ENCODE measurements around the gene C1QL1. TPM values are rescaled to one million over a fixed set of nuclear protein-coding genes. Genes with fewer than 3 reads are reported as not detected.
"Not testable (repeated sequence)": the region's sequence is repeated elsewhere in the genome, so short reads cannot be mapped to it uniquely, and the experiment has no call there.

The C1QL1 gene
- polyA plus RNA-seq, 1 donor = 14.3 TPM

DNA sequence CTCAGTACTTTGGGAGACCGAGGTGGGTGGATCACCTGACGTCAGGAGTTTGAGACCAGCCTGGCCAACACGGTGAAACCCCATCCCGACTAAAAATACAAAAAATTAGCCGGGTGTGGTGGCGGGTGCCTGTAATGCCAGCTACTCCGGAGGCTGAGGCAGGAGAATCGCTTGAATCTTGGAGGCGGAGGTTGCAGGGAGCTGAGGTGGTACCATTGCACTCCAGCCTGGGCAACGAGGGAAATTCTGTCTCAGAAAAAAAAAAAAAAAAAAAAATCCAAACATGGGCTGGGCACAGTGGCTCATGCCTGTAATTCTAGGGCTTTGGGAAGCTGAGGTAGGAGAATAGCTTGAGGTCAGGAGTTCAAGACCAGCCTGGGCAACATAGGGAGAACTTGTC lies 22.5 kb downstream of the C1QL1 start:
- WGBS (ENCODE audit: insufficient coverage, low lambda C conversion rate) = no CpG with 5 or more reads among the region's 10 CpGs
- not testable (repeated sequence) for DNase-seq; H3K4me3 ChIP-seq (ENCODE audit: low read length); H3K27ac ChIP-seq (ENCODE audit: low read length); H3K36me3 ChIP-seq (ENCODE audit: control insufficient read depth, insufficient read depth, low read length); H3K9me3 ChIP-seq (ENCODE audit: control insufficient read depth, low read depth, low read length); H3K27me3 ChIP-seq (ENCODE audit: control insufficient read depth, insufficient read depth, low read length); H3K4me1 ChIP-seq (ENCODE audit: control insufficient read depth, insufficient read depth, low read length)

DNA sequence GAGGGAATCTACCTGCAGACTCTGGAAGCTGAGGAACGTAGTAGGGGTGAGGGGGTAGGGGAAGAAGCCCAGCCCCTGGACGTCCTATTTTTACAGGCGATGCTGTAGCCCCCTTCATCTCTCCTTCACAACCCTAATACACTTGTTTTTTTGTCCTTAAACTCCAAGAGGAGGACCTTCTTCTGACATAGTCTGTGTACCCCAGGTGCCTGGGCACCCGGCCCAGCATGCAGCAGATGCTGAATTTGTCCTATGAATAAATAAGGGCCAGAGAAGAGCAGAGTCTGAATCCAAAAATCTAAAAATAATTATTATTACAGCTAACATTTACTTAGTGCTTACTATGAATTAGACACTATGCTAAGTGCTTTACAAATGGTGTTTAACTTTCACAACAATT lies 25.6 kb downstream of the C1QL1 start:
- DNase-seq = no peak
- Histone ChIP-seq H3K27ac (ENCODE audit: low read length) (no peak overlapping the region), H3K36me3 (ENCODE audit: control insufficient read depth, insufficient read depth, low read length) (no peaks in the 10 kb centered on the region), H3K4me1 (ENCODE audit: control insufficient read depth, insufficient read depth, low read length) (peaks cover 5% of the 10 kb centered on the region), H3K9me3 (ENCODE audit: control insufficient read depth, low read depth, low read length) (peaks cover 7% of the 10 kb centered on the region), H3K4me3 (ENCODE audit: low read length) (no peak overlapping the region), H3K27me3 (ENCODE audit: control insufficient read depth, insufficient read depth, low read length) (no peaks in the 10 kb centered on the region)
- no CpG with 5 or more reads among the region's 4 CpGs for WGBS (ENCODE audit: insufficient coverage, low lambda C conversion rate)

GRCh38 chr17:44941712-44942331 lies 26.3 kb downstream of the C1QL1 start:
- no CpG with 5 or more reads among the region's 9 CpGs for WGBS (ENCODE audit: insufficient coverage, low lambda C conversion rate)

DNA sequence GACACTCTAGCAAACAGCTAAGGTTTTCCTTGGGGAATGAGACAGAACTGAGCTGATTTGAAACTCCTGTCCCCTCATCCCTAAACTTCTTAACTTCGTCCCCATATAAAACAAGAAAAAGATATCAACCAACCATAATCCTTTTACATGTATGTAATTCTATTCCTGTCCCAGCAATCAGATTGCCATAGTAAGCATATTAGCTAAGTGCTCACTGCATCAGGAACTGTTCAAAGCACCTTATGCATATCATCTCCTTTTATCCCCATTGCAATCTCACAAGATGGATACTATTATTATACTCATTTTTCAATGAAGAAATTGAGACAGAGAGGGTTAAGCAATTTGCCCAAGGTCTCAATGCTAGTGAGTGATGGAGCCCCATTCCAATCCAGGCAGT lies 27.3 kb downstream of the C1QL1 start:
- Histone ChIP-seq H3K9me3 (ENCODE audit: control insufficient read depth, low read depth, low read length) (peaks cover 7% of the 10 kb centered on the region), H3K4me1 (ENCODE audit: control insufficient read depth, insufficient read depth, low read length) (no peaks in the 10 kb centered on the region), H3K36me3 (ENCODE audit: control insufficient read depth, insufficient read depth, low read length) (no peaks in the 10 kb centered on the region), H3K4me3 (ENCODE audit: low read length) (no peak overlapping the region), H3K27me3 (ENCODE audit: control insufficient read depth, insufficient read depth, low read length) (no peaks in the 10 kb centered on the region), H3K27ac (ENCODE audit: low read length) (no peak overlapping the region)
- no peak for DNase-seq
- WGBS (ENCODE audit: insufficient coverage, low lambda C conversion rate) = no CpG with 5 or more reads among the region's 1 CpG

More at GRCh38 chr17:44941712-44942331, 26.3 kb downstream of the C1QL1 start:
- no peaks in the 10 kb centered on the region for H3K4me1 ChIP-seq (ENCODE audit: control insufficient read depth, insufficient read depth, low read length)
- H3K27ac ChIP-seq (ENCODE audit: low read length) = no peak overlapping the region
- H3K27me3 ChIP-seq (ENCODE audit: control insufficient read depth, insufficient read depth, low read length) = no peaks in the 10 kb centered on the region
- H3K36me3 ChIP-seq (ENCODE audit: control insufficient read depth, insufficient read depth, low read length) = no peaks in the 10 kb centered on the region
- H3K4me3 ChIP-seq (ENCODE audit: low read length) = no peak overlapping the region
- H3K9me3 ChIP-seq (ENCODE audit: control insufficient read depth, low read depth, low read length) = peaks cover 7% of the 10 kb centered on the region
- no peak for DNase-seq

DNA sequence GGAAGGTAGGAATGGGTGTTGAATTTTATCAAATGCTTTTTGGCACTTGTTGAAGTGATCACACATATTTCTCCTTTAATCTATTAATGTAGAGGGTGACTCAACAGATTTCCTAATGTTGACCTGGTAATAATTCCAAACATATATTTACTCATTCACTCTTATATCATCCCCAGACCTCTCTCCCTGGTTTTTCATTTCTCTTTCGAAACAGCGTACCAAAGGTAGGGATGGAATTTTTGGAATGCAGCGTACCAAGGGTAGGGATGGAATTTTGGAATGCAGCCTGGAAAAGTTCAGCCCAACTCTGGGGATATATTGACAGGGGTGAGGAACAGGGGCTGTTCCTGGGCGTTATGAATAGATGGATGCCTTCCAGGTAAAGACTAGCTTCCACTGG lies 27.8 kb downstream of the C1QL1 start:
- no peaks in the 10 kb centered on the region for H3K4me1 ChIP-seq (ENCODE audit: control insufficient read depth, insufficient read depth, low read length)
- H3K27me3 ChIP-seq (ENCODE audit: control insufficient read depth, insufficient read depth, low read length) = no peaks in the 10 kb centered on the region
- peaks cover 7% of the 10 kb centered on the region for H3K9me3 ChIP-seq (ENCODE audit: control insufficient read depth, low read depth, low read length)
- H3K36me3 ChIP-seq (ENCODE audit: control insufficient read depth, insufficient read depth, low read length) = peaks cover 2% of the 10 kb centered on the region
- DNase-seq = no peak
- no peak overlapping the region for H3K4me3 ChIP-seq (ENCODE audit: low read length)
- 80% methylated on average over 2 of the region's 4 CpGs for WGBS (ENCODE audit: insufficient coverage, low lambda C conversion rate)
- H3K27ac ChIP-seq (ENCODE audit: low read length) = no peak overlapping the region

- Histone ChIP-seq H3K27me3 (ENCODE audit: control insufficient read depth, insufficient read depth, low read length) (no peaks in the 10 kb centered on the region), H3K9me3 (ENCODE audit: control insufficient read depth, low read depth, low read length) (peaks cover 7% of the 10 kb centered on the region), H3K27ac (ENCODE audit: low read length) (no peak overlapping the region), H3K36me3 (ENCODE audit: control insufficient read depth, insufficient read depth, low read length) (peaks cover 31% of the 10 kb centered on the region), H3K4me1 (ENCODE audit: control insufficient read depth, insufficient read depth, low read length) (no peaks in the 10 kb centered on the region), H3K4me3 (ENCODE audit: low read length) (no peak overlapping the region)
- no peak for DNase-seq
- no CpG with 5 or more reads among the region's 9 CpGs for WGBS (ENCODE audit: insufficient coverage, low lambda C conversion rate)
Measured at GRCh38 chr17:44935116-44935515, 33.0 kb downstream of the C1QL1 start.

DNA sequence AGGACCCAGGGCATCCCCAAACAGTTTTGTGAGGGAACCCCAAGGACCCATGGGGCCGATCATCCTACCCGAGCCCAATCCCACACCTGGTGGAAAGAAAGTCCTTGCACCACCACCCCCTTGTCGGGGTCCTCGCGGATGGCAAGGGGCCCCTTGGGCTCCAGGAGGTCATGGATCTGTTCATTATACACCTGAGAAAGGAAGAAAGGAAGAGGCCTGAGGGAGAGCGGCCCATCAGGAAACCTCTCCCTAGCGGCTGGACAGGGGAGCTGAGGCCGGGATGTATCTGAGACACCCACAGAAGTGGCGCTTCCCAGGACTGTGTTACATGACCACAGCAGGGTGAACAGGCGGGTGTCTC lies 33.4 kb downstream of the C1QL1 start:
- Histone ChIP-seq H3K4me1 (ENCODE audit: control insufficient read depth, insufficient read depth, low read length) (no peaks in the 10 kb centered on the region), H3K27ac (ENCODE audit: low read length) (no peak overlapping the region), H3K4me3 (ENCODE audit: low read length) (no peak overlapping the region), H3K9me3 (ENCODE audit: control insufficient read depth, low read depth, low read length) (peaks cover 7% of the 10 kb centered on the region), H3K36me3 (ENCODE audit: control insufficient read depth, insufficient read depth, low read length) (peaks cover 31% of the 10 kb centered on the region), H3K27me3 (ENCODE audit: control insufficient read depth, insufficient read depth, low read length) (no peaks in the 10 kb centered on the region)
- no peak for DNase-seq
- WGBS (ENCODE audit: insufficient coverage, low lambda C conversion rate) = no CpG with 5 or more reads among the region's 10 CpGs

GRCh38 chr17:44933824-44934744 lies 34.0 kb downstream of the C1QL1 start:
- H3K27me3 ChIP-seq (ENCODE audit: control insufficient read depth, insufficient read depth, low read length) = no peaks in the 10 kb centered on the region
- DNase-seq = no peak
- WGBS (ENCODE audit: insufficient coverage, low lambda C conversion rate) = no CpG with 5 or more reads among the region's 34 CpGs
- H3K9me3 ChIP-seq (ENCODE audit: control insufficient read depth, low read depth, low read length) = peaks cover 6% of the 10 kb centered on the region
- no peak overlapping the region for H3K27ac ChIP-seq (ENCODE audit: low read length)
- no peak overlapping the region for H3K4me3 ChIP-seq (ENCODE audit: low read length)
- peaks cover 33% of the 10 kb centered on the region for H3K36me3 ChIP-seq (ENCODE audit: control insufficient read depth, insufficient read depth, low read length)
- H3K4me1 ChIP-seq (ENCODE audit: control insufficient read depth, insufficient read depth, low read length) = no peaks in the 10 kb centered on the region

GRCh38 chr17:44932787-44933097 lies 35.4 kb downstream of the C1QL1 start:
- H3K4me3 ChIP-seq (ENCODE audit: low read length) = no peak overlapping the region
- peaks cover under 1% of the 10 kb centered on the region for H3K9me3 ChIP-seq (ENCODE audit: control insufficient read depth, low read depth, low read length)
- no peak for DNase-seq
- H3K4me1 ChIP-seq (ENCODE audit: control insufficient read depth, insufficient read depth, low read length) = no peaks in the 10 kb centered on the region
- no peaks in the 10 kb centered on the region for H3K27me3 ChIP-seq (ENCODE audit: control insufficient read depth, insufficient read depth, low read length)
- no CpG with 5 or more reads among the region's 6 CpGs for WGBS (ENCODE audit: insufficient coverage, low lambda C conversion rate)
- H3K36me3 ChIP-seq (ENCODE audit: control insufficient read depth, insufficient read depth, low read length) = peaks cover 37% of the 10 kb centered on the region
- no peak overlapping the region for H3K27ac ChIP-seq (ENCODE audit: low read length)

DNA sequence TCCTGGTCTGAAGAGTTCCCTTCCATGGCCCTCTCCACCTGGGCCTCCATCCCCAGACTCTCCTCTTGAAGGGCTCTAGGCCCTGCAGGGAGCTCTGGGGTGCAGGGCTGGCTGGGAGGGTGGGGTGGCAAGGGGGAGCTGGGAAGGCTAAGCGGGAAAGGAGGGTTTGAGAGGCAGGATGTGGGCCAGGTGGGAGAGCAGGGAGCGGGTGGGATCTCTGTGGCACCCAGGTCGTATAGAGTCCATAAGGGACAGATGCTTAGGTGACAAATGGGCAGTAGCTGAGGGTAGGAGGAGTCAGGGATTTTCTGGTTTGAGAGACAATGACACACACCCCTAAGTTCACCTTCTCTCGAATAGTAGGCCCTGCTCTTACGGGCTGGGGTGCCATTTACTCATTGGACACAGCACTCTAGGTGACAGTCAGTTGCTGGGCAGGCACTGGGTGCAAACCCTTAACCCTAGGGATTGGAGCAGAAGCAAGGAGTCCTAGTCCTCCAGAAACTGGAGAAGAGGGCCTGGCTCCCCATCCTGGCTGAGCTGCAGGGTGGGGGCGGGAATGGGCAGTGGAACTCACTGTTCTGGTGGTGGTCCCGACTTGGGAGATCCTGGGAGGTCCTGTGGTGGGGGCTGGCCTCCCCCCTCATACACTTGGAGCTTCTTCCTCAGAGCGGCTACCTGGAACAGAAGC lies 35.9 kb downstream of the C1QL1 start:
- no peaks in the 10 kb centered on the region for H3K4me1 ChIP-seq (ENCODE audit: control insufficient read depth, insufficient read depth, low read length)
- no peak overlapping the region for H3K4me3 ChIP-seq (ENCODE audit: low read length)
- DNase-seq = no peak
- no peaks in the 10 kb centered on the region for H3K27me3 ChIP-seq (ENCODE audit: control insufficient read depth, insufficient read depth, low read length)
- H3K36me3 ChIP-seq (ENCODE audit: control insufficient read depth, insufficient read depth, low read length) = peaks cover 42% of the 10 kb centered on the region
- no peak overlapping the region for H3K27ac ChIP-seq (ENCODE audit: low read length)
- WGBS (ENCODE audit: insufficient coverage, low lambda C conversion rate) = no CpG with 5 or more reads among the region's 8 CpGs
- H3K9me3 ChIP-seq (ENCODE audit: control insufficient read depth, low read depth, low read length) = no peaks in the 10 kb centered on the region

Measured in large intestine (tissue), 3 donors.